GM18505 (cell line): ENCODE measurements around the gene DQX1.

Experiments used
- ATAC-seq: cut with Tn5 transposase; IDR thresholded peaks from one replicate; pipeline ENCODE4 v1.9.1; 2021; ENCODE audit not compliant: unreplicated experiment
- POLR2A ChIP-seq: IDR thresholded peaks from 4 replicates; pipeline ENCODE4 v1.6.1; 2011; ENCODE audit warnings: borderline replicate concordance; ENCODE audit not compliant: insufficient read depth, insufficient read length; ENCODE audit errors: extremely low read depth

The DQX1 gene

DNA sequence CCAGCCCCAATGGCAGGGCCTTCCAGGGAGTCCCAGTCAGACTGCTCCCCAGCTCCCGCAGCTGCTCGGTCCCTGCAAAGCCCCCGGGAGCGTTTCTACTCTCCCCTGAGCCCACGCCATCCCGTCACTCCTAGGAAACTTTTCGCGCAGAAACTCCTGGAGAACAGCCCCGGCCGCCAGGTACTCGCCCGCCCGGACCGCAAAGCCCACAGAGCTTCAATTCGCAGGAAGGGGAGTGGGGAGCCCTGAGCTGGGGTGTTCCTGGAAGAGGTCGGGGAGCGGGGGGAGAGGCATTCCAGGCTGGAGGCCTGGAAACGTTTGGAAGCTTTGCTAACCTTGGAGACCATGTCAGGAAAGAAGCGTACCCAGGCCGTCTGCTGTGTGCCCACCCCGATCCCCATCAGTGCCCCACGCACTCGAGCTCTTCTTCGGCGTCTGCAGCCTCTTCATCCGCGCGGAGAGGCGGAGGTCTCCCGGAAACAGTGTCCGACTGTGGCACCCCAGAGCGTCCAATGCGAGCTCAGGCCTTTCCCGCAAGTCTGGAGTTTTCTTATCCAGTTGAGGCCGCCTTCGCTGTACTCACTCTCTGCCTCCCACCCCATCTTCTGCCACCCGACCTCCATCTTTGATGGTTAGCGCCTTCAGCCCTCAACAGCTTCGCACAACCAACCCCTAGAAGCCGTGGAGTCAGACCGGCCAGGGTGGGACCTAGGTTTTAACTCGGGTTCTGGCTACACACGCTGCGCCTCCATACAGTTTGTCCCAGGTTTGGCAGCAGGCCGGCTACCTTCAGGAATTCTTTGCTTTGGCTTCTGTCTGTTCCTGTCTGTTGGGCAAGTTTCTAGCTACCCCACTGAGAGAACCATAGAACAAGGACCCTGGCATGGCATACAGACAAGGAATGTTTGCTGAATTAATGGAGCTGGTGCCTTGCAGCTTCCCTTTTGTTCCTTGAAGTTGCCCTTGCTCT is 22.2 kb downstream of the DQX1 start:
- no peak for TF ChIP-seq POLR2A
- ATAC-seq, result no peak

- peak; percentile 28 for ATAC-seq
- peak; percentile 82 for TF ChIP-seq POLR2A
Observed at GRCh38 chr2:74502720-74503505, 23.1 kb downstream of the DQX1 start.

- no peak for ATAC-seq
- TF ChIP-seq POLR2A, result no peak
Observed at GRCh38 chr2:74502147-74502719, 23.8 kb downstream of the DQX1 start.

DNA sequence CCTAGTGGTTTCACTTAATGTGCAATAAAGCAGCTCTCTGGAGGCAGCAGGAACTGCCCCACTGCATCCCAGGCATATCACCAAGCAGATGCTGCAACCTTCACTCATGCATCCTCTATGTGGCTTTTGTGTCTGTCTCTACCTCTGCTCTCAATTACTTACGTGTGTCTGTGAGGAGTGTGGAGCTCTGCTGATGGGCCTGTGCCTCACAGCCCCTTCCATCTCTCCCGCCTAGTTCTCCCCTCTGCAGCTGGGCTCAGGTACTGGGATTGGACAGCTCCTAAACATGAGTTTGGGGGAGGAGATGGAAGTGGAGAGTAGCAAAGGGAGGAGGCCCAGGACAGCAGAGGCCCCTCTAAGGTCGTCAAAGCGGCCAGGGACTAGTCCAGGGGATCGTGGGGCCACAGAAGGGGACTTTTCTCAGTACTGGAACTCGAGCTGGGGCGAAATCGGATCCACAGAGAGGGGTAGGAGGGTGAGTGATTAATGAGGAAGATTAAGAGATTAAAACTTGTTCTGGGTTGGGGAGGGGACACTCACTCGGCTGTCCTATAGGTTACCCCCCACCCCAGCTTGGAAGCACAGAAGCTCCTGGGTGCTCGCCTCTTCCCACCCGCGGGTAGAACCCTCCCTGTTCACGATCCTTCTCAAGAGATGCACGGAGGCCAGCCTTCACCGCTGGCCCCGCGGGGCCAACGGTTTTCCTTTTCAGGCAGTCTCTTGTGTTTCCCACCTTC is 24.5 kb downstream of the DQX1 start:
- ATAC-seq, result no peak
- no peak for TF ChIP-seq POLR2A

DNA sequence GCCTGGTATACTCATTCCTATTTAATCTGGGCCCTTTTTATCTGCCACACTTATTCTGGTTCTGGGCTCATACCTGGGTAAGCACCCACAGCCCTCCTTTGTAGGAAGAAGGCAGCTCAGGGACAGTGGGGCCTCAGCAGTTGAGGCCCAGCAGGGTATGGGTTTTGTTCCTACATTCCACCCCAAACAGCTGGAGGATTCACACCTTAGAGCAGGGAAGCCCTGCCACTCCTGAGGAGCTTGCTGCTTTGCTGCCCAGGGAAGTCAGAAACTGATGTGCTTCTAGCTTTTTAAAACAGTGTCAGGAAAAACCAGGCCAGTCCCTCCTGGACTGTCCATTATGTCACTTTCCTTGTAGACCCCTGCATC is 25.5 kb downstream of the DQX1 start:
- no peak for ATAC-seq
- TF ChIP-seq POLR2A, result no peak

DNA sequence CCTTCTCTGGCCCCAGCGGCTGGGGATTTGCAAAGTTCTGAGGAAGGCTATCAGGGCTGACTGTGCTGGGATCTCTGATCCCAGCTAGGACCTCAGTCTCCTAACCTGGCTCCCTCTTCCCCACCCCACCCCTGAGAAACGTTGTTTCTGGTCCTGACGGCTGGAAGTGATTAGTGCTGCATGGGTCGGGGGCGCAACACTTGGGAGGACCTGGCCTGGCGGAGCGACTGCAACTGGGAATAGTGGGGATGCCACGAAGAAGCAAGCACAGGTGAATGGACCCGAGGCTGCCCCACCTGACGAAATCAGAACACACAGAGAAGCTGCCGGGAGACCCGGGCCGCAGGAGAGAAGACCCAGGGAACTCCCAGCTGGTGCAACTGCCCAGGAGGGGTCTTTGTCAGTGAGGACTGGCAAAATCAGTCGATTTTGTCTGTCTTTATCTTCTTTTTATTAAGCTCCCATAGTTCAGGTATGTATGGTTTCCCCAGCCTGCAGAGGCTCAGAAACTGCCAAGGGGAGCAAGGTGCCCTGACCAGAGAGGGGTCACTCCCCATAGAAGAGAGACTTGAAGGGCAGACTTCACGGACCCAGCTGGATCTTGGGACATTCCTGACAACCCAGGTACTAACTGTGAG is 26.0 kb downstream of the DQX1 start:
- ATAC-seq, result no peak

GRCh38 chr2:74499267-74499939 is 26.6 kb downstream of the DQX1 start, which contains the start of gene LBX2:
Gene LBX2, minus strand, starts transcription at chr2:74499603. Its CDS starts 66 bp downstream, at chr2:74499537.
- no peak for TF ChIP-seq POLR2A
- no peak for ATAC-seq

More for the DNA sequence above, 26.0 kb downstream of the DQX1 start:
- TF ChIP-seq POLR2A, result no peak

GRCh38 chr2:74498500-74499266 is 27.3 kb downstream of the DQX1 start:
- no peak for ATAC-seq
- no peak for TF ChIP-seq POLR2A

GRCh38 chr2:74497777-74498499 is 28.1 kb downstream of the DQX1 start:
- no peak for ATAC-seq
- peak; percentile 49 for TF ChIP-seq POLR2A

DNA sequence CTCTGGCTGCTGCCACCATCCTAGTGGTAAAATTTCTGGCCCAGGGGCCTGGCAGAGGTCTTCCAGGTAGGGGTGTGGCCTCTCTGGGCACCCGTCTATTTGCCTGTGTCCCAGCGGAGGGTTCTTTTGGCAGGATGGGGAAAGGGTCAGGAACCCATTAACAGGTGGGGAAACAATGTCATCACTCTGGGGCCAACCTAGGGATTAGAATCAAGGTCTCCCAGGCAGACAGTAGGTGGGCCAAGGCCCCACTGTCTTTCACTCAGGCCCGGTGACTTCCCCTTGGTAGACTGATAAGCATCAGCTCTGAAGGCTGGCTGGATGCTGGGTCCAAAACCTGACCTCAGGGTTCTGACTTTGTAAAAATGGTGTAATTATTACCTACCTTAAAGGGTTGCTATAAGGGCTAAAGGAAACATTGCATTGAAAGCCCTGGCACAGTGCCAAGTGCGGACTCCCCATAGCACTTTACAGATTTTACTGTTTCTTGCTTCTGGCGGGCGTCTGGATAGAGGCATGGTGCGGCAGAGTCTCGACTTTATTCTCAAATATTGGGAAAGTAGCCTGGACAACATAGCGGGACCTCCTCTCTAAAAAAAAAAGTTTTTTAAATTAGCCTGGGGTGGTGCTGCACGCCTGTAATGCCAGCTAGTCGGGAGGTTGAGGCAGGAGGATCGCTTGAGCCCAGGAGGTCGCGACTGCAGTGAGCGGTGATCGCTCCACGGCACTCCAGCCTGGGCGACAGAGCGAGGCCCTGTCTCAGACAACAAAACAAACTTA is 28.8 kb downstream of the DQX1 start:
- no peak for TF ChIP-seq POLR2A
- no peak for ATAC-seq

- no peak for ATAC-seq
Observed at GRCh38 chr2:74495440-74495839, 30.6 kb downstream of the DQX1 start.

More at GRCh38 chr2:74495440-74495839, 30.6 kb downstream of the DQX1 start:
- no peak for TF ChIP-seq POLR2A
